WERI-Rb-1 (cell line): ENCODE data around the gene CD99.

Source experiments
- DNase-seq: peaks from one replicate; pipeline ENCODE4 v3.0.0-alpha.2; 2020
- H3K27ac ChIP-seq: fragments of 250-450 bp; sonication (Bioruptor Pico); 2 replicates; pipeline ENCODE4 v1.5.1; 2020; ENCODE audit warnings: mild to moderate bottlenecking, moderate library complexity
- H3K27me3 ChIP-seq: fragments of 250-450 bp; sonication (Bioruptor Pico); 2 replicates; pipeline ENCODE4 v1.5.1; 2021; ENCODE audit warnings: mild to moderate bottlenecking, low read depth, moderate library complexity; ENCODE audit not compliant: insufficient read depth, severe bottlenecking
- H3K36me3 ChIP-seq: fragments of 250-450 bp; sonication (Bioruptor Pico); 2 replicates; pipeline ENCODE4 v1.5.1; 2020; ENCODE audit warnings: mild to moderate bottlenecking, moderate library complexity
- H3K4me3 ChIP-seq: 2 replicates; pipeline ENCODE4 v1.5.1; 2011; ENCODE audit warnings: low read depth, mild to moderate bottlenecking, control low read depth, low read length
- H3K9me3 ChIP-seq: fragments of 250-450 bp; sonication (Bioruptor Pico); 2 replicates; pipeline ENCODE4 v1.5.1; 2021; ENCODE audit warnings: mild to moderate bottlenecking, moderate library complexity; ENCODE audit not compliant: severe bottlenecking
- CTCF ChIP-seq: IDR thresholded peaks from 2 replicates; pipeline ENCODE4 v1.5.1; 2011; ENCODE audit warnings: low read depth, mild to moderate bottlenecking, control low read depth, inconsistent platforms, low read length

CD99 gene

DNA sequence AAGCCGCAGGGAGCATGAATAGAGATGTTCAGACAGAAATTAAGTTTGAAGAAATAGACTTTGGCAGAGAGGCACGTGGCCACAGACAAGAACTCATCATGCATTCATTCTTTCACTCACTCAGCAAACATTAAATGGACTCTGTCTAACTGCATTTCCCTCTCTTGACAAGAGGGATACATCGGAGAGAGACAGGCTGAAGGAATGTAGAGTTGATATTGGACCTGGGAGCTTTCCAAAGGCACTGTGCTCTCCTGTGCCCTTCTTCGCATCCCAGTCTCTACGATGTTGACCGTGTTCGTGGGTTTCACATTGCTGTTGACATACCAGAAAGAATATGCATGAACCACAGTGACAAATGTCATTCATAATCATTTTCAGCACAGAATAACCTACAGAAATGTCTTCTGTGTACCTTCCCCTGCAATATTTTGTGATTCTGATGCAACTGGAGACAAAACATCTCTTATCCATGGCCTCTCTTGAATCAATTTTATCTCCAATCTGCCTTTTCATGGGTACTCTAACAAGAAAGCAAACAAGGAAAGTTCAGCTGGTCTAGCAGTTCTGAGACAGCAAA lies 34.7 kb upstream of the CD99 start:
- no peak for DNase-seq
- no peaks in the 10 kb centered on the region for H3K36me3 ChIP-seq
- H3K27me3 ChIP-seq = no peaks in the 10 kb centered on the region
- H3K27ac ChIP-seq = no peak overlapping the region
- no peak for TF ChIP-seq CTCF
- no peak overlapping the region for H3K4me3 ChIP-seq
- H3K9me3 ChIP-seq = no peaks in the 10 kb centered on the region

GRCh38 chrX:2657532-2658113 lies 33.5 kb upstream of the CD99 start:
- Histone ChIP-seq H3K36me3 (no peaks in the 10 kb centered on the region), H3K27ac (no peak overlapping the region), H3K4me3 (no peak overlapping the region), H3K9me3 (no peaks in the 10 kb centered on the region), H3K27me3 (no peaks in the 10 kb centered on the region)
- no peak for DNase-seq
- no peak for TF ChIP-seq CTCF

DNA sequence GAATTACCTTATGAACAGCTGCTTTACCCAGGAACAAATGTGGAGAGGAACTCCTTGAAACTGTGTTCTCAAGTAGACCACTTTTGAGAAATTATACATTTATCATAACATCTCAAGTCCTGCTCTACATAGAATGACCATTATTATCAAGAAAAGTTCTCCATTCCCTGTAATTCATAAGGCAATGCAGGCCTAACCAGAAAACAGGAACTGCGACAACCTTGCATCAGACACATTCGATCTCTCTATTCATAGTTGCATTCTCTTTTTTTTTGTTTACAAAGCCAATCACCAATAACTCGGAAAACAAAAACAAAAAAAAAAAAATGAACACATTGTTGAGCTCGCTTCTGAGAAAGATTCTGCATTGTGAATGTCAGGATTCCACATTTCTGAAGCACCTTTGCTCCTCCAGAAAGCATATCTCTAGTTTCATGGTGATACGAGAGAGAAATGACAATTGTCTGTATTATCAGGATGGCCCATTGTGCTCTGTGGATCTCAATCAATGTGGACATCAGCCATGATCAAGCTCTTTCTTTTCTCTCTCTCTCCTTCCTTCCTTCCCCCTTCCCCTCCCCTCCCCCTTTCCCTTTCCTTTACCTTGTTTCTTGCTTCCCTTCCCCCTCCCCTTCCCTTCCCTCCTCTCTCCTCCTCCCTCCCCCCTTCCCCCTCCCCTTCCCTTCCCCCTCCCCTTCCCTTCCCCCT lies 32.4 kb upstream of the CD99 start:
- no peaks in the 10 kb centered on the region for H3K36me3 ChIP-seq
- H3K4me3 ChIP-seq = no peak overlapping the region
- TF ChIP-seq CTCF = no peak
- DNase-seq = no peak
- H3K27me3 ChIP-seq = no peaks in the 10 kb centered on the region
- no peak overlapping the region for H3K27ac ChIP-seq
- no peaks in the 10 kb centered on the region for H3K9me3 ChIP-seq

- H3K4me3 ChIP-seq = no peak overlapping the region
- no peak overlapping the region for H3K27ac ChIP-seq
- H3K36me3 ChIP-seq = no peaks in the 10 kb centered on the region
- H3K27me3 ChIP-seq = no peaks in the 10 kb centered on the region
- H3K9me3 ChIP-seq = no peaks in the 10 kb centered on the region
- no peak for DNase-seq
- no peak for TF ChIP-seq CTCF
Observed at GRCh38 chrX:2662586-2662985, 28.5 kb upstream of the CD99 start.

GRCh38 chrX:2664502-2664901 lies 26.6 kb upstream of the CD99 start:
- DNase-seq = no peak
- Histone ChIP-seq H3K9me3 (no peaks in the 10 kb centered on the region), H3K4me3 (no peak overlapping the region), H3K36me3 (no peaks in the 10 kb centered on the region), H3K27ac (no peak overlapping the region), H3K27me3 (no peaks in the 10 kb centered on the region)
- TF ChIP-seq CTCF = no peak
